ENCODE data around the gene GPR137.
"Not testable (repeated sequence)": the region's sequence is repeated elsewhere in the genome, so short reads cannot be mapped to it uniquely, and the experiment has no call there.

The GPR137 gene

GRCh38 chr11:64321533-64321932 is 35.9 kb downstream of the GPR137 start:
- no peak for DNase-seq (ENCODE audit: low read depth)
- no peak for TF ChIP-seq CTCF (IDR thresholded peaks at IDR 0.05; ENCODE audit: control insufficient read depth, extremely low read depth, insufficient read depth)
- H3K4me3 ChIP-seq (ENCODE audit: low read depth, low read length): no peak overlapping the region

- TF ChIP-seq CTCF (IDR thresholded peaks at IDR 0.05; ENCODE audit: control insufficient read depth, extremely low read depth, insufficient read depth): no peak
- no peak overlapping the region for H3K4me3 ChIP-seq (ENCODE audit: low read depth, low read length)
- no peak for DNase-seq (ENCODE audit: low read depth)
Measured at GRCh38 chr11:64322925-64323260, 37.2 kb downstream of the GPR137 start.

- no peak overlapping the region for H3K4me3 ChIP-seq (ENCODE audit: low read depth, low read length)
- TF ChIP-seq CTCF (IDR thresholded peaks at IDR 0.05; ENCODE audit: control insufficient read depth, extremely low read depth, insufficient read depth): no peak
- no peak for DNase-seq (ENCODE audit: low read depth)
Measured at GRCh38 chr11:64323373-64323772, 37.7 kb downstream of the GPR137 start.

GRCh38 chr11:64323984-64324383 is 38.3 kb downstream of the GPR137 start:
- DNase-seq (ENCODE audit: low read depth); H3K4me3 ChIP-seq (ENCODE audit: low read depth, low read length): not testable (repeated sequence)

GRCh38 chr11:64324692-64325469 is 39.2 kb downstream of the GPR137 start:
- H3K4me3 ChIP-seq (ENCODE audit: low read depth, low read length): no peak overlapping the region
- DNase-seq (ENCODE audit: low read depth): no peak
- TF ChIP-seq CTCF (IDR thresholded peaks at IDR 0.05; ENCODE audit: control insufficient read depth, extremely low read depth, insufficient read depth): no peak

- no peak for TF ChIP-seq CTCF (IDR thresholded peaks at IDR 0.05; ENCODE audit: control insufficient read depth, extremely low read depth, insufficient read depth)
- DNase-seq (ENCODE audit: low read depth): no peak
Measured at GRCh38 chr11:64327375-64327774, 41.7 kb downstream of the GPR137 start.

GRCh38 chr11:64327993-64328392 is 42.3 kb downstream of the GPR137 start:
- no peak for TF ChIP-seq CTCF (IDR thresholded peaks at IDR 0.05; ENCODE audit: control insufficient read depth, extremely low read depth, insufficient read depth)
- H3K4me3 ChIP-seq (ENCODE audit: low read depth, low read length): no peak overlapping the region
- no peak for DNase-seq (ENCODE audit: low read depth)

More at GRCh38 chr11:64327375-64327774, 41.7 kb downstream of the GPR137 start:
- no peak overlapping the region for H3K4me3 ChIP-seq (ENCODE audit: low read depth, low read length)
